Neural progenitor cell (in vitro differentiated cells): ENCODE results near the gene ADAM22.

Experiments
- EZH2 ChIP-seq: fragments of 200-600 bp; sonication (generic); IDR thresholded peaks from 2 replicates; pipeline ENCODE4 v1.6.1; 2017; ENCODE audit warnings: antibody characterized with exemption, mild to moderate bottlenecking, moderate library complexity
- EZH2phosphoT487 ChIP-seq: fragments of 200-600 bp; sonication (generic); IDR thresholded peaks from 2 replicates; pipeline ENCODE4 v1.6.1; 2017; ENCODE audit warnings: antibody characterized with exemption
- TF ChIP-seq, protein P1 (sequence below): fragments of 200-600 bp; sonication (generic); IDR thresholded peaks from 2 replicates; pipeline ENCODE4 v1.5.1; 2017; ENCODE audit warnings: antibody characterized with exemption, mild to moderate bottlenecking

DNA sequence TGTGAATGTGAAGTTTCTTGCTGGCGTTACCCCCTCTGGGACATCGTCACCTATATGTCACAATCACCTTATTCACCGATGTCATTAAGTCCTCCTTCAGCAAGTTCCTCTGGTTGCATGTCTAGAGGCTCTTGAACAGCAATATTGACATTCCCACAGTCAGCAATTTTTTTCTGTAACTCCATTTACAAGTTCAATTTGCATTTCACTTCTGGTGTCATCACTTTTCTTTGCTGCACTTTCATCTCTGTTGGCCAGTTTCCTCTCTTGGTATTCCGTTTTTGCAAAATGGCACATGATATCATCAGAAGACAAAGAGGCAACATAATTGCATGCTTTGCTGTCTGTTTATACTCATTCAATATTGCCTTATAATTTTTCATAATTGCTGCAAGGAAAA lies 216.0 kb downstream of the ADAM22 start:
- TF ChIP-seq, protein P1, sequence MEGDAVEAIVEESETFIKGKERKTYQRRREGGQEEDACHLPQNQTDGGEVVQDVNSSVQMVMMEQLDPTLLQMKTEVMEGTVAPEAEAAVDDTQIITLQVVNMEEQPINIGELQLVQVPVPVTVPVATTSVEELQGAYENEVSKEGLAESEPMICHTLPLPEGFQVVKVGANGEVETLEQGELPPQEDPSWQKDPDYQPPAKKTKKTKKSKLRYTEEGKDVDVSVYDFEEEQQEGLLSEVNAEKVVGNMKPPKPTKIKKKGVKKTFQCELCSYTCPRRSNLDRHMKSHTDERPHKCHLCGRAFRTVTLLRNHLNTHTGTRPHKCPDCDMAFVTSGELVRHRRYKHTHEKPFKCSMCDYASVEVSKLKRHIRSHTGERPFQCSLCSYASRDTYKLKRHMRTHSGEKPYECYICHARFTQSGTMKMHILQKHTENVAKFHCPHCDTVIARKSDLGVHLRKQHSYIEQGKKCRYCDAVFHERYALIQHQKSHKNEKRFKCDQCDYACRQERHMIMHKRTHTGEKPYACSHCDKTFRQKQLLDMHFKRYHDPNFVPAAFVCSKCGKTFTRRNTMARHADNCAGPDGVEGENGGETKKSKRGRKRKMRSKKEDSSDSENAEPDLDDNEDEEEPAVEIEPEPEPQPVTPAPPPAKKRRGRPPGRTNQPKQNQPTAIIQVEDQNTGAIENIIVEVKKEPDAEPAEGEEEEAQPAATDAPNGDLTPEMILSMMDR = no peak
- TF ChIP-seq EZH2phosphoT487 (no peak), EZH2 (no peak)
